ENCODE data around the gene GCHFR.

- TF ChIP-seq, protein P1, sequence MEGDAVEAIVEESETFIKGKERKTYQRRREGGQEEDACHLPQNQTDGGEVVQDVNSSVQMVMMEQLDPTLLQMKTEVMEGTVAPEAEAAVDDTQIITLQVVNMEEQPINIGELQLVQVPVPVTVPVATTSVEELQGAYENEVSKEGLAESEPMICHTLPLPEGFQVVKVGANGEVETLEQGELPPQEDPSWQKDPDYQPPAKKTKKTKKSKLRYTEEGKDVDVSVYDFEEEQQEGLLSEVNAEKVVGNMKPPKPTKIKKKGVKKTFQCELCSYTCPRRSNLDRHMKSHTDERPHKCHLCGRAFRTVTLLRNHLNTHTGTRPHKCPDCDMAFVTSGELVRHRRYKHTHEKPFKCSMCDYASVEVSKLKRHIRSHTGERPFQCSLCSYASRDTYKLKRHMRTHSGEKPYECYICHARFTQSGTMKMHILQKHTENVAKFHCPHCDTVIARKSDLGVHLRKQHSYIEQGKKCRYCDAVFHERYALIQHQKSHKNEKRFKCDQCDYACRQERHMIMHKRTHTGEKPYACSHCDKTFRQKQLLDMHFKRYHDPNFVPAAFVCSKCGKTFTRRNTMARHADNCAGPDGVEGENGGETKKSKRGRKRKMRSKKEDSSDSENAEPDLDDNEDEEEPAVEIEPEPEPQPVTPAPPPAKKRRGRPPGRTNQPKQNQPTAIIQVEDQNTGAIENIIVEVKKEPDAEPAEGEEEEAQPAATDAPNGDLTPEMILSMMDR (IDR thresholded peaks at IDR 0.05; ENCODE audit: low read depth, low read length, poor library complexity, severe bottlenecking), result no peak
- no peak for TF ChIP-seq EZH2phosphoT487 (IDR thresholded peaks at IDR 0.05; ENCODE audit: borderline replicate concordance, low read length)
Measured at GRCh38 chr15:40766194-40766815, 2.4 kb downstream of the GCHFR start.
